HuH-7 (cell line): ENCODE data around the gene PSME2.

ENCODE experiments used
- DNase-seq: peaks from one replicate; pipeline ENCODE4 v3.0.0; 2011; ENCODE audit warnings: low spot score

The PSME2 gene

GRCh38 chr14:24093901-24094840 lies 52.2 kb downstream of the PSME2 start, which contains the start of gene PCK2:
Gene PCK2, plus strand, starts transcription at chr14:24094311. Its CDS starts 95 bp downstream, at chr14:24094406.
- peak; percentile 98 for DNase-seq
